Aorta (tissue), 5 donors: ENCODE results near the gene LHFPL2. TPM values are rescaled to one million over a fixed set of nuclear protein-coding genes. Genes with fewer than 3 reads are reported as not detected.

Source experiments
- ATAC-seq: fragments of 200-7000 bp; cut with Tn5 transposase; one replicate; pipeline ENCODE4 v1.9.1; 2022; ENCODE audit warnings: moderate library complexity; ENCODE audit not compliant: low FRiP score
- DNase-seq, 2 donors: peaks; one replicate each; pipeline ENCODE4 v3.0.0-alpha.2; 2020
- H3K27ac ChIP-seq, 2 donors: one replicate each; pipeline ENCODE4 v1.5.1; 2013; ENCODE audit warnings: low read length in 2 of 2, mild to moderate bottlenecking in 2 of 2, moderate library complexity in 2 of 2, control low read depth in 1 of 2, inconsistent platforms in 1 of 2, low read depth in 1 of 2
- H3K27me3 ChIP-seq, 2 donors: one replicate each; pipeline ENCODE4 v1.6.1; 2013; ENCODE audit warnings: control low read depth in 1 of 2, low read length in 1 of 2, mild to moderate bottlenecking in 1 of 2, moderate library complexity in 1 of 2; ENCODE audit not compliant: insufficient read depth in 2 of 2, control insufficient read depth in 1 of 2
- H3K36me3 ChIP-seq, 2 donors: one replicate each; pipeline ENCODE4 v1.6.1; 2013; ENCODE audit warnings: control low read depth in 1 of 2, low read length in 1 of 2, mild to moderate bottlenecking in 1 of 2; ENCODE audit not compliant: insufficient read depth in 2 of 2, control insufficient read depth in 1 of 2
- H3K4me1 ChIP-seq, 2 donors: one replicate each; pipeline ENCODE4 v1.6.1; 2013; ENCODE audit warnings: low read length in 2 of 2, control low read depth in 1 of 2, mild to moderate bottlenecking in 1 of 2, moderate library complexity in 1 of 2; ENCODE audit not compliant: insufficient read depth in 2 of 2, control insufficient read depth in 1 of 2
- H3K4me3 ChIP-seq, 2 donors: one replicate each; pipeline ENCODE4 v1.5.1; 2013; ENCODE audit warnings: low read length in 2 of 2, control low read depth in 1 of 2, mild to moderate bottlenecking in 1 of 2
- H3K9me3 ChIP-seq: one replicate; pipeline ENCODE4 v1.6.1; 2013; ENCODE audit warnings: mild to moderate bottlenecking, low read length; ENCODE audit not compliant: control insufficient read depth
- WGBS, 2 donors: extraction: QIAGEN DNeasy Blood & Tissue Kit; methylation state at CpG; one replicate each; pipeline ENCODE4 v1.1.7; 2013; 5-methylcytosine and 5-hydroxymethylcytosine counted together
- intact Hi-C, 2 donors: fragments of 100-400 bp; cut with DNase I; formaldehyde crosslinking; loops; one replicate each; pipeline versions ENCODE4 v1.14.2 to v1.15.0; 2022
- polyA plus RNA-seq, 2 donors: library from polyadenylated mRNA; stranded (reverse); fragments of 200-250 nt; gene quantifications; one replicate each; pipeline ENCODE4 v1.2.3, GENCODE V29; 2013
- total RNA-seq, 2 donors: library from RNA; stranded (reverse); fragmentation: NEBNext Ultra II Directional; extraction: Animal tissue kit (Norgen Biotek cat#: 25700); gene quantifications; one replicate each; pipeline ENCODE4 v1.2.1, GENCODE V29; 2021
- donor health status: healthy with polysubstance abuse.
- donor health status: Bipolar disorder and iron deficiency.
- donor health status: DM: no; HTN: no; CAD: no.
- donor health status: DM: no; HTN: no; CAD: no.
- donor health status: DM: yes; HTN: yes; CAD: no.

Gene LHFPL2
- total and polyA plus RNA-seq, 4 donors, result 16.4 to 43.1 (median 29.3) TPM

- H3K4me3 ChIP-seq, result no peak overlapping the region
- intact Hi-C loops, result no loop called here
- WGBS, 2 donors, result 92 to 94% methylated on average over 5 of the region's 5 CpGs
- H3K4me1 ChIP-seq, result peaks cover 5 to 14% of the 10 kb centered on the region in 2 donors
- H3K36me3 ChIP-seq, result no peaks in the 10 kb centered on the region
- H3K27me3 ChIP-seq, result no peaks in the 10 kb centered on the region
- no peak overlapping the region for H3K27ac ChIP-seq
- no peak for DNase-seq
- ATAC-seq, result no peak
- no peaks in the 10 kb centered on the region for H3K9me3 ChIP-seq
Measured at GRCh38 chr5:78500871-78501270, 147.7 kb downstream of the LHFPL2 start.

- Histone ChIP-seq H3K4me3 (no peak overlapping the region), H3K9me3 (no peaks in the 10 kb centered on the region), H3K27ac (no peak overlapping the region), H3K36me3 (no peaks in the 10 kb centered on the region), H3K4me1 (peaks cover 3 to 14% of the 10 kb centered on the region in 2 donors), H3K27me3 (no peaks in the 10 kb centered on the region)
- DNase-seq (no peak), ATAC-seq (no peak)
- intact Hi-C loops, result no loop called here
- WGBS, 2 donors, result 92 to 94% methylated on average over 2 of the region's 2 CpGs
Measured at GRCh38 chr5:78500028-78500427, 148.5 kb downstream of the LHFPL2 start.

GRCh38 chr5:78499485-78499884 is 149.1 kb downstream of the LHFPL2 start:
- peaks cover 3 to 14% of the 10 kb centered on the region in 2 donors for H3K4me1 ChIP-seq
- DNase-seq (no peak), ATAC-seq (no peak)
- no peaks in the 10 kb centered on the region for H3K27me3 ChIP-seq
- no peak overlapping the region for H3K4me3 ChIP-seq
- H3K36me3 ChIP-seq, result no peaks in the 10 kb centered on the region
- WGBS, 2 donors, result 88 to 94% methylated on average over 1 of the region's 1 CpG
- intact Hi-C loops, result loop anchor here in 1 of 2 donors (5.0 kb wide), 1 partner anchor 33 kb away; no protein-coding TSS in a partner anchor
- no peaks in the 10 kb centered on the region for H3K9me3 ChIP-seq
- H3K27ac ChIP-seq, result no peak overlapping the region

DNA sequence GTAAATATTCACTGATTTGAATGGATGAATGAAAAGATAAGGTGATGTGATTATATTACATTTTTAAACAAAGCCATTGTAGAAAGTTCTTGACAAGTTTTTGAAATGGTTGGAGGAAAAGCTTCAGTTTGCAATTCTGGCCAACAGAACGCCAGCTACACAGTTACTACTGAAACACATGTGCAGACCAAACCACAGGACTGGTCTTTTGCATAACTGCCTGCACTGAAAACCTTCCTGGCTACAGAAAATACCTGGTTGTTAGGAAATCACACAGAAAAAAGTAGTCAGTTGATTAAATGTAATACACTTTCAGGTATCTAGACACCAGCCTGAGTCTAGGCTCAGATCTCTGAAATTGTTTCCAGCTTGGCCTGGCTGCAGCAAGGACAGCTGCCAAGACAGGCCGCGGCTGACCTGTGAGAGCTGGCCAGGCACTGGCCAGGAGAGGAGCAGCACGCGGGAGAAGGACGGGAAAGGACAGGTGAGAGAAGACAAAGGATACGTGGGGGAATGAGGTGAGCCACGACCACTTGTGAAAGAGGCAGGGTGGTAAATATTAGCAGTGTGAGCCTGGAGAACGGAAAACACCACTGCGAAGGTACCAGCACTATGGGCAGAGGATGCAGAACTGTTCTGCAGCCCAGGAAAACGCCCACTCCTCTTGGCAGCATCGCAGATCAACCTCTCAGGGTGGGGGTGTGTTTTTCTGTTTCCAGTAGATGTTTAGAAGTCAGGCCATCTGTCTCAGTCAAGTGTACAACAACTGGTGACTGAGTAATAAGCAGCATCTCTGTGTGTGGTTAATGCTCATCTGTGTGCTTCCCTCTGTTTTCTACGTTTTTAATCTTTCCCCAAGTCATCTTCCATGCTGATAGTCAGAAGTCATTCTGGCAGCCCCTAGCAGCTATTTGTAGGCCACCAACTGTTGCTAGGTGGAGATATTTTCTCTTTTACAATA is 150.7 kb downstream of the LHFPL2 start:
- intact Hi-C loops, result loop anchor here in 1 of 2 donors (5.0 kb wide), 1 partner anchor 34 kb away; no protein-coding TSS in a partner anchor
- no peaks in the 10 kb centered on the region for H3K27me3 ChIP-seq

GRCh38 chr5:78496373-78496772 is 152.2 kb downstream of the LHFPL2 start:
- Histone ChIP-seq H3K4me1 (peaks cover 2 to 12% of the 10 kb centered on the region in 2 donors), H3K27me3 (no peaks in the 10 kb centered on the region), H3K9me3 (no peaks in the 10 kb centered on the region), H3K27ac (no peak overlapping the region), H3K36me3 (no peaks in the 10 kb centered on the region), H3K4me3 (no peak overlapping the region)
- intact Hi-C loops, result loop anchor here in 1 of 2 donors (5.0 kb wide), 1 partner anchor 36 kb away; no protein-coding TSS in a partner anchor
- DNase-seq, result peak in 1 of 2 donors; percentile 60
- ATAC-seq, result peak; percentile 46

More for the DNA sequence above, 150.7 kb downstream of the LHFPL2 start:
- Histone ChIP-seq H3K9me3 (no peaks in the 10 kb centered on the region), H3K4me1 (peaks cover 2 to 14% of the 10 kb centered on the region in 2 donors), H3K36me3 (no peaks in the 10 kb centered on the region), H3K27ac (no peak overlapping the region), H3K4me3 (no peak overlapping the region)
- DNase-seq (no peak), ATAC-seq (no peak)
- 20 to 21% methylated on average over 13 of the region's 13 CpGs for WGBS, 2 donors

DNA sequence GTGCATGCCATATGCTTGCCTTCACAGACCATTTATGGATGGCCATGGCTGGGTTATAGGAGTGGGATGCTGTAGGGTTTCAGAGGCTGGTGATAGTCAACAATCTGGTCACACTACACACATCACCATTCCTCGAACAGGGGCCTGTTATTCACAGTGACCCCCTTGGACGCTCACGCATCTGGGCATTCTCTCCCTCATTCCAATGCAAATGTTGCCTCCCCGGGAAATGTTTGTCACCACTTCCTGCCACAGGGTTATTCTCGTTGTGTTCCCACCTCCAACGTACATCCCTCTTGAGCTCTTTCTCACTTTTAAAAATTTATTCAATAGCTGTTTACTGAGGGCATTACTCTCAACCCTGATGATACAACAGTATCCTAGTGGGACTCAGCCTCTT is 152.8 kb downstream of the LHFPL2 start:
- peaks cover 2 to 10% of the 10 kb centered on the region in 2 donors for H3K4me1 ChIP-seq
- WGBS, 2 donors, result 53 to 62% methylated on average over 6 of the region's 6 CpGs
- intact Hi-C loops, result loop anchor here in 1 of 2 donors (5.0 kb wide), 1 partner anchor 37 kb away; no protein-coding TSS in a partner anchor
- H3K4me3 ChIP-seq, result no peak overlapping the region
- DNase-seq (no peak), ATAC-seq (no peak)
- no peaks in the 10 kb centered on the region for H3K27me3 ChIP-seq
- H3K9me3 ChIP-seq, result no peaks in the 10 kb centered on the region
- no peaks in the 10 kb centered on the region for H3K36me3 ChIP-seq
- H3K27ac ChIP-seq, result no peak overlapping the region

DNA sequence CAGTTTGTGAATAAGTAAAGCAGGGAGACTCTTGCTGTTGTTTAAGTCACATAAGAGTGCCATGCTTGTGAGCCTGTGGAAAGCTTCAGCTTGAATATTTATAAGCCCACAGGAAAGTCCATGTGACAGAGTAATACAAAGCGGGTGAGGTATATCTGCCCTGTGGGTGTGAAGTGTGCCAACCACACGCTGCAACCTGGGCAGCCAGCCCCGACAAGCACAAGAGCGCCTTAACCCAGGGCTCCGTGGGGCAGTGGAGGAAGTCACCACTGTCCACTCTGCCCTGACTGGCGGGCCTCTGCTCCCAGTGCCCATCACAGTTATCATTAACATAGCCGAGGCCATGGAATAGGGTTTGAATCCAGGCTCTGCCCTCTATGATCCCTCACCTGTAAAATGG is 155.9 kb downstream of the LHFPL2 start:
- intact Hi-C loops, result no loop called here
- no peak for ATAC-seq
- 61 to 70% methylated on average over 7 of the region's 7 CpGs for WGBS, 2 donors
- no peaks in the 10 kb centered on the region for H3K9me3 ChIP-seq
- H3K4me3 ChIP-seq, result no peak overlapping the region
- no peak for DNase-seq
- no peak overlapping the region for H3K27ac ChIP-seq
- H3K36me3 ChIP-seq, result no peaks in the 10 kb centered on the region
- no peaks in the 10 kb centered on the region for H3K27me3 ChIP-seq
- H3K4me1 ChIP-seq, result peaks cover 0 to 10% of the 10 kb centered on the region in 2 donors

DNA sequence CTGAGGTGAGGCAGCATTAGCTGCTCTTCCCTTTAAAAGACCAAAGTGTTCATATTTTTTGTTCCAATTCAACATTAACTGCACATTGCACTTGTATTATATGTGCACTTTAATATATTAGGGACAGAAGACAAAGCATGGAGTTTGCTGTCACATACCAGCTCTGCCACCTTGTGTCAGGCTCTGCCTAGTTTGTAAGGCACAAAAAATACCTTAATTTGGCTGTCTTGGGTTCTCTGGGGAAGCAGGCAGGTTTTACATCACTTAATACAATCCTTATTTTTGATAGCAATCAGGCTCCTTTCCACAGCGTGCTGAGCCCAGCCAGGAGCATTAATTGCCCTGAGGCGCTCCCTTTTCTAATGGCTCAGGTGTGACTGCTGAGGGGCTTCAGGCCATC is 156.3 kb downstream of the LHFPL2 start:
- WGBS, 2 donors, result 90 to 94% methylated on average over 2 of the region's 2 CpGs
- ATAC-seq (no peak), DNase-seq (no peak)
- intact Hi-C loops, result no loop called here
- H3K4me1 ChIP-seq, result peaks cover 0 to 12% of the 10 kb centered on the region in 2 donors
- no peak overlapping the region for H3K27ac ChIP-seq
- no peak overlapping the region for H3K4me3 ChIP-seq
- no peaks in the 10 kb centered on the region for H3K36me3 ChIP-seq
- H3K27me3 ChIP-seq, result no peaks in the 10 kb centered on the region
- no peaks in the 10 kb centered on the region for H3K9me3 ChIP-seq
